SIG-M5 (cell line): ENCODE results near the gene STRBP.
"Not testable (repeated sequence)": the region's sequence is repeated elsewhere in the genome, so short reads cannot be mapped to it uniquely, and the experiment has no call there.

Experiments used
- DNase-seq: peaks from one replicate; lab custom pipeline; 2025; lab: John Stamatoyannopoulos, UW

STRBP gene

GRCh38 chr9:123268465-123269259 lies at the start of gene STRBP:
TSS of gene STRBP (minus strand) at chr9:123268586. CDS start at chr9:123184134, 84,452 bp downstream.
- DNase-seq, result no peak

GRCh38 chr9:123316053-123316718 lies 47.8 kb upstream of the STRBP start:
- no peak for DNase-seq

GRCh38 chr9:123315635-123316034 lies 47.2 kb upstream of the STRBP start:
- no peak for DNase-seq

DNA sequence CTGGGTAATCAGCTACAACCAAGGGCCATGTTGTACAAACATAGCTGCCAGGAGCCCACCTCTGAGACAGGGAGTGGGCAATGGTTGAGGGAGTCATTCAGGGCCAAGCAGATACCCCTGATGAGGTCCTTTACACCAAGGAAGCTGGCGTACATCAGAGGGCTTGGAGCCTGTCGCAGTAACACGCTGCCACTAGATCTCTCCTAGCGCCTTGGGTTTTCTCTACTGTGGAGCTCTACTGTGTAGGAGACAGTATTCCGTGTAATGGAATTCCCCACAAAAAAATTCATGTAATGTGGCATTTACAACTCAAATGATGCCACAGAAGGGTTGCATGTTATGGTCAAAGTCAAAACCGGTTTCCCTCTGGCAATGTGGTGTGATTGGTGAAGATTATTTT lies 46.2 kb upstream of the STRBP start:
- no peak for DNase-seq

DNA sequence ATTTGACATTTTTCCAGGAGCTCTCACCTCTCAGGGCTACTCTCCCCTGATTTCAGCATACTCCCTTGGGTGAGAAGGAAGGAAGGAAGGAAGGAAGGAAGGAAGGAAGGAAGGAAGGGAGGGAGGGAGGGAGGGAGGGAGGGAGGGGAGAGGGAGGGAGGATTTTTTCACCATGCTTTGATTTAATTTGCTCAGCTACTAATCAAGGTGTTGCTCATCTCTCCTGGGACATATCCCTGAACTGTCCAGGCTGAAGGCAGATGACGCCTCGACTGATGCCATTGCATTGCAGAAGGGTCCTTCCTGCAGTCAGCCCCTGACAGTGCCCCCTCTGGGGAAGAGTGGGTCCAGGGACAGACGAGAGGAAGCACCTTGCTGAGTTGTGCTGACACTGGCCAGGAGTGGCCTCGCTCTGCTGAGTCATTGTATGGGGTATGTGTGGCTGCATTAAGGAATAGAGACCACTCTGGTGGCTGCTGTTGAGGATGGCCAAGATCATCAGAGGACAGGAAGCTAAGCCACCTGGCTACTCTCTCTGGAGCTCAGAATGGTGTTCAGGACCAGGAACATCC lies 44.0 kb upstream of the STRBP start:
- no peak for DNase-seq

- no peak for DNase-seq
Measured at GRCh38 chr9:123311250-123311752, 42.9 kb upstream of the STRBP start.

DNA sequence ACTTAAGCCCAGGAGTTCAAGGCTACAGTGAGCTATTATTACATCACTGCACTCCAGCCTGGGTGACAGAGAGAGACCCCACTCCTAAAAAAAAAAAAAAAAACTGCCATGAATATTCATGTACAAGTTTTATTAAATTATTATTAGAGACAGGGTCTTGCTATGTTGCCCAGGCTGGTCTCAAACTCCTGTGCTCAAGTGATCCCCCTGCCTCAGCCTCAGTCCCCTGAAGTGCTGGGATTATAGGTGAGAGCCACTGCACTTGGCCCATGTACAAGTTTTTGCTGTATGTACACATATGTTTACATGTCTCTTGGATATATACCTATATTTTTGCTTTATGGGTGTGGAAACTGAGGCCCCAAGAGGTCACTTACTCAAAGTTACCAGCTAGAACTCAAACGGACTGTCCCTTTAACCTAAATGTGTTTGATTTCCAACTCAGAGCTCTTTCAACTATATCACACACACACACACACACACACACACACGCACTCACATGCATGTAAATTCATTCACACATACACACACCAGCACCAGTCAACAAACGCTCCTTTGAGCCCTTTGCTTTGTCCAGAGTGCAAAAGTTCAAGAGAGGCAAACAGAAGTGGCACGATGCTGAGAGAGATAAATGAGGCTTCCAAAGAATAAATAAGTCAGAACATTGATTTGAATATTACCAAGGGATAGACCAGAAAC lies 42.3 kb upstream of the STRBP start:
- no peak for DNase-seq

DNA sequence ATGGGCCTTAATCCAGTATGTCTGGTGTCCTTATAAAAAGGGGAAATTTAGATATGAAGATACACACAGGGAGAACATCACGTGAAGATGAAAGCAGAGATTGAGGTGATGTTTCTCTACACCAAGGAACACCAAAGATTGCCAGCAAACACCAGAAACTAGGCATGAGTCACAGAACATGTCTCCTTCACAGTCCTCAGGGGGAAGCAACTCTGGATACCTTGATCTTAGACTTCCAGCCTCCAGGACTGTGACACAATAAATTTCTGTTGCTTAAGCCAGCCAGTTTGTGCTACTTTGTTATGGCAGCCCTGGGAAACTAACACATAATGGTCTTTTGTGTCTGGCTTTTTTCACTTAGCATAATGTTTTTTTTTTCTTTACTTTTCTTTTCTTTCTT lies 41.2 kb upstream of the STRBP start:
- DNase-seq, result no peak

GRCh38 chr9:123305879-123306278 lies 37.5 kb upstream of the STRBP start:
- DNase-seq, result no peak

DNA sequence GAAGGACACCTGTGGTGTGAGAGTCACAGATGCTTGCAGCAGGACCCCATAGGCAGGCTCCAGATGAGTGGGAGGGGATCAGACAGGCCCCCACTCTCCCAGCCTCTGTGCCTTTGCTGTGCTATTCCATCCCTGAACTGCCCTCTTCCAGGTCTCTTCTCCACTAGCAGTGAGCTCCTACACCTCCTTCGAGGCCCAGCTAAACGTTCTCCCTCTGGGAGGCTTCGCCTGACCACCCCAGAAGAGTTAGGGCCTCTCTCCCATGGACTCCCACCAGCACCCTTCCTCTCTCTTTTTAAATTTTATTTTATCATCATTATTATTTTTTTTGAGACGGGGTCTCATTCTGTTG lies 35.9 kb upstream of the STRBP start:
- no peak for DNase-seq

DNA sequence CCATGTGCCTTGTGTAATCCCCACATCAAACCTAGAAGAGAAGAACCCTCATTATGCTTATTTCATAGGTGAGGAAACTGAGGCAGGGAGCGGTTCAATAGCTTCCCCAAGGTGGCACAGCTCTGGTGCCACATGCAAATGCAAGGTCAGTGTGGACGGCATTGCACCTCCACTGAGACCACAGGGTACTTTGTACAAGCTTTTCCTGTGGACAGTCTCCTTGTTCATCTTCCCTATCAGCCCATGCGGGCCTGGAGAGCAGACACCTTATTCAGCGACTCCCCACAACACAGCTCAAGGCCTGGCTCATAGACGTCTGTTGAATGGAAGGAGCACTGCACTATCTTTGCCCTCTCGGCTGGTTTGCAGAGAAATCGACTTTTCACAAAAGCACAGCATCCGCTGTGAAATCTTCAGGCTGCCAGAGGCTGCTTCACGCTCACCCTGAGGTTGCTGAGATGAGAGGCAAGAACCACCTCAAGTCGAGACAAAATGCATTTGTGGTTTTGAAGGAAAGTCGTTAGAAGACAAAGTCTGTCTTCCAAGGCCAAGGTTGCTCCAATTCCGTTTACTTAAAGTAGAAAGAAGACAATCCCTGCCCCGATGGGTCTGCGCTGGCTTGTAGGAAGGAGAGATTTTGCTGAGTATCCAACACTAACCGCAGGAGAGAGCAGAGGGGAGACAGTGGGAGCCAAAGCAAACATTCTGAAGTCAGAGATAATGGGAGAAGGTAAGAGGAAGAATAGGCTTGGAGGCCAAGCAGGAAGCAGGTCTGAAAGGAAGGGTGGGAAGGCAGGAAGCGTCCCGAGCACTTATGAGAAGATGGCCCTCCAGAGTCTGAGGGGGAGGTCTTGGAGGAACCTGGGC lies 34.2 kb upstream of the STRBP start:
- DNase-seq, result no peak

DNA sequence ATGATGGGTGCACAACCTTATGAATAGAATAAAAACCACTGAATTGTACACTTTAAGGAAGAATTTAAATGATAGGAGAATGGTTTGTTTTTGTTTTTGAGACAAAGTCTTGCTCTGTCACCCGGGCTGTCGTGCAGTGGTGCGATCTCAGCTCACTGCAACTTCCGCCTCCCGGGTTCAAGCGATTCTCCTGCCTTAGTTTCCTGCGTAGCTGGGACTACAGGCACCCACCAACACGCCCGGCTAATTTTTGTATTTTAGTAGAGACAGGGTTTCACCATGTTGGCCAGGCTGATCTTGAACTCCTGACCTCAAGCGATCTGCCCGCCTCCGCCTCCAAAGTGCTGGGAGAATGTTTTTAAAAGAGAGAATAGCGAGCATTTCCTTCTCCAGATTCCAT lies 33.5 kb upstream of the STRBP start:
- not testable (repeated sequence) for DNase-seq

- DNase-seq, result no peak
Measured at GRCh38 chr9:123300554-123300953, 32.2 kb upstream of the STRBP start.

DNA sequence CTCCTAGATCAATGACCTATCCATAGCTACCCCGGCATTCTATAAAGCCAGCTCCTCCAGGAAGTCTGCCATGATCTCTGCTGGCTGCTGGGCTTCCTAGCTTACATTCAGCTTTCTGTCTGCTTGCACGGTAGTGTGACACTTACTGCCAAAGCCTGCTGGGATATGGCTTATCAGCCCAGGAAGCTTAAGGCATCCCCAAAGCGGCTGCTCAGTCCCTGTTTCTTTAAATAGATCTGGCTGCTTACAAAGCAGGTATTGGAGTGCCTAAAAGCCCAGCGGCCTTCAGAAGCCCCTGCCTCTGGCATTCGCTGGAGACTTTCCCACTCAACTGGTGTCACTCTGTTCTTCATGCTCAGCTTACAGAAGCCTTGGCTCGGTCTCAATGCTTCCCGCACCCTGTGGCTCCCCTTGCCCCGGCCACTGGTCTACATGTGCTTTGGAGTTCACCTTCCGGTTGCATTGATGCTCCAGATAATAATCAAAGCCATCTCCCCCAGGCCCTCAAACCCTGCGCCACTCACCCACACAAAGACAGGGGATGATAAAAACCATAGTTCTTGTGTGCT lies 31.3 kb upstream of the STRBP start:
- no peak for DNase-seq

DNA sequence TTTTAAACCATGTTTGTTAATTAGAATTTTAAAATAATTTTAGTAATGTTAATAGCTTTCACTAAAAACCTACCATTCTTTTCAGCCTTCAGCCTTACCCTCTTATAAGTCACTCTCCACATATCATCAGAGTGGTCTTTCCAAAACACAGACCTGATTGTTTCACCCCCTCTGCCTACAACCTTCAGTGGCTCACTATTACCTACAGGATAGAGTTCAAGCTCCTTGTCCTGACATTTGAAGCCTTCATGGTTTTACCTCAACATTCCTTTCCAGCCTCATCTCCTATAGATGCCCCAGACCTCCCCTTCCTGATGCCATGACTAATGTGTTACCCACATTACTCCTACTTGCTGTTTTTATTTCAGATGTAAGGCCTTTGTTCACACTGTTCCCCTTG lies 27.8 kb upstream of the STRBP start:
- no peak for DNase-seq

DNA sequence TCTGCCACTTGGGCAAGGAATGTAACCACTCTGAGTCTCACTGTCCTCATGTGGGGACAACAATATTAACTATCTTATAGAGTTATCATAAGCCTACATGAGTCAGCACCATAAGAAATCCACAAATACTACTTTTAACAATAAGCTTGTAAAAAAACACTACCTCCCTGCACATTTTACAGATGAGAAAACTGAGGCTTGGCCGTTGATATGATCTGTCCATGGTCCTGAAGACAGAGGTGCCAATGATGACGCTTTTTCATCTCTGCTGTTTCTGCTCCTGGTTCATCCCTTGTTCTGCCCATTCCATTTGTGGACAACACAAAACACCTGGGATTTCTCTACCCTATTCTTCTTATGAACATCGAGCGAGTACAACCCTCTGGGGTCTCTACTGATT lies 23.4 kb upstream of the STRBP start:
- no peak for DNase-seq

DNA sequence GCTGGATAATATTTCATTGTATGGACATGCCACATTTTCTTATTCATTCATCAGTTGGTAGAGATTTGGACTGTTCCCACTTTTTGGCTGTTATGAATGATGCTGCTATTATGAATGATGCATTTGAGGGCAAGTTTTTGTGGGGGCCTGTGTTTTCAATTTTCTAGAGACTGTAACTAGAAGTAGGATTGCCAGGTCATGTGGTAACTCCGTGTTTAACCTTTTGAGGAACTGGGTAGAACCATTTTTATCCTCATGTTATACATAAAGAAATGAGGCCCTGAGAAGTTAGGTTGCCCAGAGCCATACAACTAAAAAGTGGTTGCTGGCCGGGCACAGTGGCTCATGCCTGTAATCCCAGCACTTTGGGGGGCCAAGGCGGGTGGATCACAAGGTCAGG lies 22.4 kb upstream of the STRBP start:
- no peak for DNase-seq

DNA sequence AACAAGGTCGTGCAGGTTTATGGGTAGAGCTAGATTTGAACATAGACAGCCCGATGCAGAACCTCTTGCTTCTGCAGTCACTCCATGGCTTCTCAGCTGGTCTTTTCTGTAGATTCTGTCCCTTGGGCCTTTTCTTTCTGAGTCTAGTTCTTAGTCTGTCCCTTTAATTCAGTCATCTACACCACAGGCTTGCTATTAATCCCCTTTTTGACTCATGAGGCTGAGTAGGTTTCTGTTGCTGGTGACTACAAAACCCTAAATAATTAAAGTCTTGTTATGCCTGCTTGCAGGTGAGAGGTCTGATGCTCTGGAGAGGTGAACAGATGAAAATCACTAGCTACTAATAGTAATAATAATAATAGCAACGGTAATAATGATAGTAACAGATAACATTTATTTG lies 19.3 kb upstream of the STRBP start:
- DNase-seq, result no peak

DNA sequence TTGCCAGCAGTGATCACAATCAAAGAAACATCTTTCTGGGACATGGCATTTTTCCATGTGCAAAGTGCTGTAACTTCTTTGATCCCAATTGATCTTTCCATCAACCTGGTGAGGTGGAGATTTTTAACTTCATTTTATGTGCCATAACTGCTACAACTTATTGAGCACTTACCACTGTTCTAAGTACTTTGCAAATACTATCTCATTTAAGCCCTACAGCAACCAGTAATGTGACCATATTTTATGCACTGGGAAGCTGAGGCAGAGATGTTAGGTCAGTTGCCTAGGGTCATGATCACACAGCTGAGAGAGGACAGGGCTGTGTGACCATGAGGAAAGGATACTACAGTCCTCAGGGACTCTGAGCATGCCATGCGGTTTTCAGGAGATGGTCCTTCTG lies 17.9 kb upstream of the STRBP start:
- DNase-seq, result no peak

DNA sequence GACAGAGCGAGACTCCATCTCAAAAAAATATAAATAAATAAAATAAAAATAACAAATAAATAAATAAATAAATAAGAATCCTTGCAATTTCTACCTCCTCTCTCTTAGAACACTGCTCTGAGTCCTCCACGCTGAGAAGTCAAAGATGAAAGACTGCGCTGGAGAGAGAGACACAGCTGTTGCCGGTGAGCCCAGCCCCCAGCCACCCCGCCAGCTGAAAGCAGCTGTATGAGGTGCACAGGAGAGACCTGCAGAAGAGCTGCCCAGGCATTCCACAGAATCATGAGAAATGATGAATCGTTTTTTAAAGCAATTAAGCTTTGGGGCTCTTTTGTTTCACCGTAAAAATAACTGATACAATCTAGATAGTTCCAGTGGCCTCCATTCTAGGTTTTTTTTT lies 16.3 kb upstream of the STRBP start:
- DNase-seq, result no peak

DNA sequence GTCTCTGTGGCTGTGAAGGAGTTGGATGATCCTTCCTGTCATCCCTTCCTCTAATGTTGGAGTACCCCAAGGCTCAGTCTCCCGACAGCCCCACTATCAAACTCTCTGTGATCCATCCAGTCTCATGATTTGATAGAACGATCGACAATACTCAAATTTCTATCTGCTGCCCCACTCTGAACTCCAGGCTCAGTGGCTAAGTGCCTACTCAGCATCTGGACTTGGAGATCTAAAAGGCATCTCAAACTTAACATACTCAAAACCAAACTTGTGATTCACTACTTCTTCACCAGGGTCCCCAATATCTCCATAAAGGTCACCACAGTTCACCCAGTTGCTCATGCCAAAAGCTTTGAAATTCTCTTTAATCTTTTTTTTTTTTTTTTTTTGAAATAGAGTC lies 15.1 kb upstream of the STRBP start:
- DNase-seq, result no peak
